ENCODE results near the gene ANKRD11.

ANKRD11 gene

GRCh38 chr16:89453501-89454321 is 36.6 kb downstream of the ANKRD11 start:
- peak overlapping the region; percentile 41 for H3K4me3 Mint-ChIP-seq
- H3K9me3 Mint-ChIP-seq: no peaks in the 10 kb centered on the region
- H3K36me3 Mint-ChIP-seq: peaks cover 4% of the 10 kb centered on the region
- H3K4me1 Mint-ChIP-seq: peaks cover 75% of the 10 kb centered on the region
- H3K27ac Mint-ChIP-seq: peak overlapping the region; percentile 52
- H3K27me3 Mint-ChIP-seq: no peaks in the 10 kb centered on the region

GRCh38 chr16:89452925-89453324 is 37.4 kb downstream of the ANKRD11 start:
- no peaks in the 10 kb centered on the region for H3K27me3 Mint-ChIP-seq
- peaks cover 4% of the 10 kb centered on the region for H3K36me3 Mint-ChIP-seq
- peaks cover 79% of the 10 kb centered on the region for H3K4me1 Mint-ChIP-seq
- H3K27ac Mint-ChIP-seq: peak overlapping the region; percentile 25
- peak overlapping the region; percentile 34 for H3K4me3 Mint-ChIP-seq
- no peaks in the 10 kb centered on the region for H3K9me3 Mint-ChIP-seq

- H3K27me3 Mint-ChIP-seq: no peaks in the 10 kb centered on the region
- peaks cover 4% of the 10 kb centered on the region for H3K36me3 Mint-ChIP-seq
- no peaks in the 10 kb centered on the region for H3K9me3 Mint-ChIP-seq
- peaks cover 79% of the 10 kb centered on the region for H3K4me1 Mint-ChIP-seq
- no peak overlapping the region for H3K4me3 Mint-ChIP-seq
- no peak overlapping the region for H3K27ac Mint-ChIP-seq
Observed at GRCh38 chr16:89452241-89452640, 38.1 kb downstream of the ANKRD11 start.

- Mint-ChIP-seq H3K27ac (no peak overlapping the region), H3K4me3 (no peak overlapping the region), H3K9me3 (no peaks in the 10 kb centered on the region)
Observed at GRCh38 chr16:89450537-89450936, 39.8 kb downstream of the ANKRD11 start.

GRCh38 chr16:89449726-89450335 is 40.5 kb downstream of the ANKRD11 start:
- Mint-ChIP-seq H3K27ac (peak overlapping the region; percentile 18), H3K9me3 (no peaks in the 10 kb centered on the region), H3K36me3 (peaks cover 2% of the 10 kb centered on the region), H3K4me3 (peak overlapping the region; percentile 20), H3K27me3 (no peaks in the 10 kb centered on the region), H3K4me1 (peaks cover 85% of the 10 kb centered on the region)

More at GRCh38 chr16:89450537-89450936, 39.8 kb downstream of the ANKRD11 start:
- peaks cover 83% of the 10 kb centered on the region for H3K4me1 Mint-ChIP-seq
- peaks cover 4% of the 10 kb centered on the region for H3K36me3 Mint-ChIP-seq
- H3K27me3 Mint-ChIP-seq: no peaks in the 10 kb centered on the region

- Mint-ChIP-seq H3K4me1 (peaks cover 90% of the 10 kb centered on the region), H3K27ac (no peak overlapping the region), H3K27me3 (no peaks in the 10 kb centered on the region), H3K4me3 (peak overlapping the region; percentile 36), H3K9me3 (no peaks in the 10 kb centered on the region), H3K36me3 (no peaks in the 10 kb centered on the region)
Observed at GRCh38 chr16:89448656-89449055, 41.7 kb downstream of the ANKRD11 start.

GRCh38 chr16:89446975-89447293 is 43.4 kb downstream of the ANKRD11 start:
- Mint-ChIP-seq H3K27me3 (no peaks in the 10 kb centered on the region), H3K4me1 (peaks cover 94% of the 10 kb centered on the region), H3K9me3 (no peaks in the 10 kb centered on the region), H3K27ac (peak overlapping the region; percentile 63), H3K36me3 (no peaks in the 10 kb centered on the region), H3K4me3 (peak overlapping the region; percentile 64)

GRCh38 chr16:89446136-89446974 is 44.0 kb downstream of the ANKRD11 start:
- Mint-ChIP-seq H3K27me3 (no peaks in the 10 kb centered on the region), H3K4me3 (peak overlapping the region; percentile 64), H3K27ac (peak overlapping the region; percentile 63), H3K36me3 (no peaks in the 10 kb centered on the region), H3K4me1 (peaks cover 96% of the 10 kb centered on the region), H3K9me3 (no peaks in the 10 kb centered on the region)

GRCh38 chr16:89445166-89445565 is 45.2 kb downstream of the ANKRD11 start:
- peaks cover 3% of the 10 kb centered on the region for H3K36me3 Mint-ChIP-seq
- no peaks in the 10 kb centered on the region for H3K27me3 Mint-ChIP-seq
- H3K4me1 Mint-ChIP-seq: peaks cover 96% of the 10 kb centered on the region
- peak overlapping the region; percentile 59 for H3K4me3 Mint-ChIP-seq
- peak overlapping the region; percentile 70 for H3K27ac Mint-ChIP-seq
- H3K9me3 Mint-ChIP-seq: no peaks in the 10 kb centered on the region

- H3K36me3 Mint-ChIP-seq: peaks cover 4% of the 10 kb centered on the region
- H3K27me3 Mint-ChIP-seq: no peaks in the 10 kb centered on the region
- H3K4me1 Mint-ChIP-seq: peaks cover 96% of the 10 kb centered on the region
- no peaks in the 10 kb centered on the region for H3K9me3 Mint-ChIP-seq
- peak overlapping the region; percentile 70 for H3K27ac Mint-ChIP-seq
- H3K4me3 Mint-ChIP-seq: peak overlapping the region; percentile 59
Observed at GRCh38 chr16:89444728-89445127, 45.6 kb downstream of the ANKRD11 start.

GRCh38 chr16:89444151-89444723 is 46.1 kb downstream of the ANKRD11 start:
- H3K27me3 Mint-ChIP-seq: no peaks in the 10 kb centered on the region
- peaks cover 6% of the 10 kb centered on the region for H3K36me3 Mint-ChIP-seq
- H3K4me3 Mint-ChIP-seq: peak overlapping the region; percentile 70
- no peak overlapping the region for H3K27ac Mint-ChIP-seq
- peaks cover 97% of the 10 kb centered on the region for H3K4me1 Mint-ChIP-seq
- no peaks in the 10 kb centered on the region for H3K9me3 Mint-ChIP-seq

- Mint-ChIP-seq H3K4me3 (peak overlapping the region; percentile 70), H3K4me1 (peaks cover 97% of the 10 kb centered on the region), H3K27ac (peak overlapping the region; percentile 36), H3K36me3 (peaks cover 6% of the 10 kb centered on the region), H3K9me3 (no peaks in the 10 kb centered on the region), H3K27me3 (no peaks in the 10 kb centered on the region)
Observed at GRCh38 chr16:89443727-89444084, 46.7 kb downstream of the ANKRD11 start.

GRCh38 chr16:89442990-89443726 is 47.2 kb downstream of the ANKRD11 start:
- Mint-ChIP-seq H3K27me3 (no peaks in the 10 kb centered on the region), H3K4me1 (peaks cover 97% of the 10 kb centered on the region), H3K36me3 (peaks cover 6% of the 10 kb centered on the region), H3K27ac (peak overlapping the region; percentile 89), H3K4me3 (peak overlapping the region; percentile 70), H3K9me3 (no peaks in the 10 kb centered on the region)

- H3K27me3 Mint-ChIP-seq: no peaks in the 10 kb centered on the region
- peak overlapping the region; percentile 89 for H3K27ac Mint-ChIP-seq
- peak overlapping the region; percentile 70 for H3K4me3 Mint-ChIP-seq
- H3K9me3 Mint-ChIP-seq: no peaks in the 10 kb centered on the region
- peaks cover 6% of the 10 kb centered on the region for H3K36me3 Mint-ChIP-seq
- peaks cover 99% of the 10 kb centered on the region for H3K4me1 Mint-ChIP-seq
Observed at GRCh38 chr16:89442588-89442987, 47.8 kb downstream of the ANKRD11 start.

GRCh38 chr16:89439659-89440058 is 50.7 kb downstream of the ANKRD11 start:
- Mint-ChIP-seq H3K4me3 (peak overlapping the region; percentile 74), H3K9me3 (no peaks in the 10 kb centered on the region), H3K27ac (peak overlapping the region; percentile 4), H3K4me1 (peaks cover 79% of the 10 kb centered on the region), H3K36me3 (peaks cover 10% of the 10 kb centered on the region), H3K27me3 (no peaks in the 10 kb centered on the region)
